ENCODE data around the gene MAMDC2.

MAMDC2 gene

DNA sequence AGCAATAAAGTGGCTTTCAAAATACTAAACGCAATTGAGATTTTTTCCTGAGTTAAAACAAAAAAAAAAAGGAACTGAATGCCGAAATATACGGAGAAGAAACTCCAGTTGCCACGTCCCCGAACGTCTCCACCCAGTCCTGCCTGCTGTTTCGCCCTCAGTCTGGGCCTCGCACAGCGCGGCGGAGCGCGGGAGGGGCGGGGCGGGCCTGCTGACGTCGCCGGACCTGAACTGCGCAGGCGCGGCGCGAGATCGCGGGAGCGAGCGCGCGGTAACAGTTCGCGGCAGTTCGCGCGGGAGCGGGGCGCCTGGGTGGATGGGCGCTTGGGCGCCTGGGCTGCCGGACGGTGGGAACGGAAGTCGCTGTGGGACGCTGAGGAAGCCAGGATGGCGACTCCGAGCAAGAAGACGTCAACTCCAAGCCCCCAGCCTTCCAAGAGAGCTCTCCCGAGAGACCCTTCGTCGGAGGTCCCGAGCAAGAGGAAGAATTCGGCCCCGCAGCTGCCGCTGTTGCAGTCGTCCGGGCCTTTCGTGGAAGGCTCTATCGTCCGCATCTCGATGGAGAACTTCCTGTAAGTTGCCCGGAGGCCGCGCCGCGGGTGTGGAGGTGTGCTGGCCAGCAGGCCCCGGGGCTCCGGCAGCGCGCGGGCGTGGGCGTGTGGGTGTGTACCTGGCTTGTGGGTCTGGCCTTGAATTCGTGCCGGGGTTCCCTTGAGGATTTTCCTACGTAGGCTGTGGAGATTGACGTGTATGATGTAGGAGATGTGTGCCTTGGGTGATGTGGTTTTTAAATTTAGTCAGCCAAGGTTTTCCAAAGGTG lies 215.3 kb downstream of the MAMDC2 start, which contains the start of gene SMC5:
SMC5 (plus strand) TSS at position 287 of the 820 bp plus-strand sequence; CDS start at position 388, 101 bp downstream.
- TF ChIP-seq, protein P1, sequence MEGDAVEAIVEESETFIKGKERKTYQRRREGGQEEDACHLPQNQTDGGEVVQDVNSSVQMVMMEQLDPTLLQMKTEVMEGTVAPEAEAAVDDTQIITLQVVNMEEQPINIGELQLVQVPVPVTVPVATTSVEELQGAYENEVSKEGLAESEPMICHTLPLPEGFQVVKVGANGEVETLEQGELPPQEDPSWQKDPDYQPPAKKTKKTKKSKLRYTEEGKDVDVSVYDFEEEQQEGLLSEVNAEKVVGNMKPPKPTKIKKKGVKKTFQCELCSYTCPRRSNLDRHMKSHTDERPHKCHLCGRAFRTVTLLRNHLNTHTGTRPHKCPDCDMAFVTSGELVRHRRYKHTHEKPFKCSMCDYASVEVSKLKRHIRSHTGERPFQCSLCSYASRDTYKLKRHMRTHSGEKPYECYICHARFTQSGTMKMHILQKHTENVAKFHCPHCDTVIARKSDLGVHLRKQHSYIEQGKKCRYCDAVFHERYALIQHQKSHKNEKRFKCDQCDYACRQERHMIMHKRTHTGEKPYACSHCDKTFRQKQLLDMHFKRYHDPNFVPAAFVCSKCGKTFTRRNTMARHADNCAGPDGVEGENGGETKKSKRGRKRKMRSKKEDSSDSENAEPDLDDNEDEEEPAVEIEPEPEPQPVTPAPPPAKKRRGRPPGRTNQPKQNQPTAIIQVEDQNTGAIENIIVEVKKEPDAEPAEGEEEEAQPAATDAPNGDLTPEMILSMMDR (IDR thresholded peaks at IDR 0.05; ENCODE audit: low read depth, low read length, missing control alignments), result no peak
- DNase-seq (ENCODE audit: extremely low read depth, low read depth), result peak; percentile 54
- H3K4me3 ChIP-seq (replicated peaks; ENCODE audit: low read depth, low read length), result peak within 1 kb of the TSS; percentile 90

DNA sequence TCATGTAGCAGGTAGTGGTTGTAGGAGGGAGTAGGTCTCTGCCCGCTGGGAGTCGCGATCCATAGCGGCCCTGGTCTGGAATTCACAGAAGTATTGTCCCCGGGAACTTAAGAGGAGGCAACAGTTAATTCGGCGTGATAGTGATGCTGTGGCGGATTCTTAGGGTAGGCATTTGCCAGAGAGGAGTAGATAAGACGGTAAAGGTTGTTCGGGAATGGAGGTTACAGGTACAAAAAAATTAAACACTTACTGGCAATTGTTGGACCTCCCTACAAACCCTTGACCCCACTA lies 215.8 kb downstream of the MAMDC2 start:
- TF ChIP-seq, protein P1 (IDR thresholded peaks at IDR 0.05; ENCODE audit: low read depth, low read length, missing control alignments), result no peak
- H3K4me3 ChIP-seq (replicated peaks; ENCODE audit: low read depth, low read length), result peak overlapping the region; percentile 90
- no peak for DNase-seq (ENCODE audit: extremely low read depth, low read depth)

DNA sequence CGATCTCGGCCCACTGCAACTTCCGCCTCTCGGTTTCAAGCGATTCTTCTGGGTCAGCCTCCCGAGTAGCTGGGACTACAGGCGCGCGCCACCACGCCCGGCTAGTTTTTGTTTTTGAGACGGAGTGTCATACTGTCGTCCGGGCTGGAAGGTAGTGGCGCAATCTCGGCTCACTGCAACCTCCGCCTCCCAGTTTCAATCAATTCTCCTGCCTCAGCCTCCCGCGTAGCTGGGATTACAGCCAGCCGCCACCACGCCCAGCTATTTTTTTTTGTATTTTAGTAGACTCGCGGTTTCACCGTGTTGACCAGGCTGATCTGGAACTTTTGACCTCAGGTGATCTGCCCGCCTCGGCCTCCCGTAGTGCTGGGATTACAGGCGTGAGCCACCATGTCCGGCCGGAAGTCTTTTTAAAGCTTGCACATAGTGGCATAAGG lies 216.4 kb downstream of the MAMDC2 start:
- no peak for DNase-seq (ENCODE audit: extremely low read depth, low read depth)
- H3K4me3 ChIP-seq (replicated peaks; ENCODE audit: low read depth, low read length), result peak overlapping the region; percentile 90
- TF ChIP-seq, protein P1 (IDR thresholded peaks at IDR 0.05; ENCODE audit: low read depth, low read length, missing control alignments), result no peak

DNA sequence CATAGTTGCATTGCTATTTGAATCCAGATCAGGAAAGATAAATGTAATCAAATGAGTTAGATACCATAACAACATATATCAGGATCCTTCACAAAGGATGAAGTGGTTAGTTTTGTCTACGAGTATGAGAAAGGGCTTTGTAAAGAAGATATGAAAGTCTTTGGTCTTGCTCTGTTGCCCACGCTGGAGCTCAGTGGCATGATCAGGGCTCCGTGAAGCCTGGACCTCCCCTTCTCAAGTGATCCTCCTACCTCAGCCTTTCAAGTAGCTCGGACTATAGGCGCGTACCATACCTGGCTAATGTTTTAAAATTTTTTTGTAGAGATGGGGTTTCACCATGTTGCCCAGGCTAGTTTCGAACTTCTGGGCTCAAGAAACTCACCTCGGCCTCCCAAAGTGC lies 217.0 kb downstream of the MAMDC2 start:
- peak overlapping the region; percentile 90; the same call in 1 of the 2 replicates for H3K4me3 ChIP-seq (replicated peaks; ENCODE audit: low read depth, low read length)
- no peak for DNase-seq (ENCODE audit: extremely low read depth, low read depth)
- TF ChIP-seq, protein P1 (IDR thresholded peaks at IDR 0.05; ENCODE audit: low read depth, low read length, missing control alignments), result no peak

DNA sequence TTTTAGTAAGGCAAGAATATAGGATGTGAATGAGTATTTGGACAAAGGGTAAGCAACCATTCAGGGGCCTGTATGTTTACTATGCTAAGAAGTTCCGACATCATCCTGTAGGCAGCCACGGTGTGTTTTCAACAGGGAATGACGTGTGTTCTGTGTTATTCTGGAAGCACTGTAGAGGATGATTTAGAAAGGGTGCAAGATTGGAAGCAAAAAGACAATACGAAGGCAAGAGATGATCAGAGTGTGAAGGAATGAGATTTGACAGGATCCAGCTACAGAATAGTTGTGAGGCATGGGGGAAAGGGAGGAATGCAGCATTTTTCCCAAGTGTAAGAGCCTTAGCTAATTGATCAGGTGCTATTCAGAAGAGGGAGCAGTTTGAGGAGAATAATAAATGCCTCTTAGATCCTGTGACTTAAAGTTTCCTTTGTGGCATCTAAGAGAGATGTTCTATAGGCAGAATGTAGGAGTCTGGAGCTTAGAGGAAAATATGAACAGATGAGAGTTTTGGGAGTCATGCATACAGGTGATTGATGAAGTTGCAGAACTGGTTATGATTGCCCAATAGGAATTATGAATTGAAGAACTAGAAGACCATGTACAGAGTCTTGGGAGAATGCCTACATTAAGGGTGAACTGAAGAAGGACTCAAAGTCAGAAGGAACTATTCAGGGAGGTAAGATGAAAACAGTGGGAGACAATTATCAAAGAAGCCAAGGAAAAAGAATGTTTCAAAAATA lies 217.7 kb downstream of the MAMDC2 start:
- no peak overlapping the region for H3K4me3 ChIP-seq (replicated peaks; ENCODE audit: low read depth, low read length)
- no peak for DNase-seq (ENCODE audit: extremely low read depth, low read depth)

DNA sequence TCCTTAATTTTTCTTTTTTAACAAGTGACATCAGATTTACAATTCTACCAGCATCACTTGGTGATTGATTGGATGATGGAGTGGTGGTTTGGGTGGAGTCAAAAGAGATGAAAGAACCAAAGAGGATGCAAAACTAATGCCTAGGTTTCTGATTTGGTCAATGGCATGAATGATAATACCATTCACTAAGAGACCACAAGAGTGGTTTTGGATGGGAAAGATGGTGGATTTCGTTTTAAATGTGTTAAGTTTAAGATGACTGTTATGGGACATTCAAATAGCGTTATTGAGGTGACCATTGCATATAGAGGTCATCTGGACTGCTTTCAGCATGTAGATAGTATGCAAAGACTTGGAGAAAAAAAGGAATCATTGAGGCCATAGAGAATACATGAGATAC lies 218.7 kb downstream of the MAMDC2 start:
- TF ChIP-seq, protein P1 (IDR thresholded peaks at IDR 0.05; ENCODE audit: low read depth, low read length, missing control alignments), result no peak
- DNase-seq (ENCODE audit: extremely low read depth, low read depth), result no peak
- no peak overlapping the region for H3K4me3 ChIP-seq (replicated peaks; ENCODE audit: low read depth, low read length)

More for the DNA sequence above, 217.7 kb downstream of the MAMDC2 start:
- TF ChIP-seq, protein P1 (IDR thresholded peaks at IDR 0.05; ENCODE audit: low read depth, low read length, missing control alignments), result no peak

Measured in HFF-Myc (cell line).